ENCODE data around the gene TSLP.

DNA sequence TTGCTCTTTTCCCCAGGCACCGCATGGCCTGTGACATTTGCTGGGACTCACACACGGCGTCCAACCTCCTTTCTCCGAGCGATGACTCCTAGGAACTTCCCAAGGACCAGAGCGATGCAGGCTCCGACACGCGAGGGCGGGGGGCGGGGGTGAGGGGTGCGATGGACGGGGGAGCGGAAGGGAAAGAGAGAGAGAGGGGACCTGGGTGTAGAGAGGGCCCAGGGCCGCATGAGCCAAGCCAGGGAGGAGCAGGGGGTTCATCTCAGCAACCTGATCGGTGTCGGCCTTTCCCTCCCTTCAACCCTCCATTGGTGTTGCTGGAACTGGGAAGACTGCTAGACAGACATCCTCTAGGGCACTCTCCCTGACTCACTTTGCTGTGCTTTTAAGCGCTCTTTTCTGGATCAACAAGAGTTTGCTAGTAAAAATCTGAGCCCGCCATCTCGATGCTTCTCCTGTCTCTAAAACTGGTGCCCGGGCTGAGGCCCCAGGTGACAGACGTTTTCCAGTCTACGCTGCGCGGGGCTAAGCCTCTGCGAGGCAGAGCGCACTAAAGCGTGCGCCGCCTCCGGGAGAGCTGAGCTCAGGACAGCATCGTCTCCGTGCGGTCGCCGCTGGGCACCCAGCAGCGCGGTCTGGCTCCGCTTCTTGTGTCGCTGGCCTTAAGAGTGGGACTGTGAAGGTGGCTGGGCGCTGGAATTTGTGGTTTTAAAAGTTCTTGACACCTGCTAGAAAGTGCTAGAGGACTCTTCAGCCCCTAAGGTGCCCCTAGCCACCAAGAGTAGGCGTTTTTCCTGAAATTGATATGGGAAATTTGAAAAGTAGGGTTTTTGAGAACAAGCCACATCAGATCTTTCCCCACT lies 1.0 kb upstream of the TSLP start:
- TF ChIP-seq, protein P1, sequence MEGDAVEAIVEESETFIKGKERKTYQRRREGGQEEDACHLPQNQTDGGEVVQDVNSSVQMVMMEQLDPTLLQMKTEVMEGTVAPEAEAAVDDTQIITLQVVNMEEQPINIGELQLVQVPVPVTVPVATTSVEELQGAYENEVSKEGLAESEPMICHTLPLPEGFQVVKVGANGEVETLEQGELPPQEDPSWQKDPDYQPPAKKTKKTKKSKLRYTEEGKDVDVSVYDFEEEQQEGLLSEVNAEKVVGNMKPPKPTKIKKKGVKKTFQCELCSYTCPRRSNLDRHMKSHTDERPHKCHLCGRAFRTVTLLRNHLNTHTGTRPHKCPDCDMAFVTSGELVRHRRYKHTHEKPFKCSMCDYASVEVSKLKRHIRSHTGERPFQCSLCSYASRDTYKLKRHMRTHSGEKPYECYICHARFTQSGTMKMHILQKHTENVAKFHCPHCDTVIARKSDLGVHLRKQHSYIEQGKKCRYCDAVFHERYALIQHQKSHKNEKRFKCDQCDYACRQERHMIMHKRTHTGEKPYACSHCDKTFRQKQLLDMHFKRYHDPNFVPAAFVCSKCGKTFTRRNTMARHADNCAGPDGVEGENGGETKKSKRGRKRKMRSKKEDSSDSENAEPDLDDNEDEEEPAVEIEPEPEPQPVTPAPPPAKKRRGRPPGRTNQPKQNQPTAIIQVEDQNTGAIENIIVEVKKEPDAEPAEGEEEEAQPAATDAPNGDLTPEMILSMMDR (IDR thresholded peaks at IDR 0.05), result no peak
- TF ChIP-seq SIN3A (IDR thresholded peaks at IDR 0.05; ENCODE audit: borderline replicate concordance, insufficient read depth, low read depth, low read length), result no peak
- no peak for TF ChIP-seq POLR2AphosphoS5 (IDR thresholded peaks at IDR 0.05; ENCODE audit: low read depth, low read length)
- TF ChIP-seq, protein P2, sequence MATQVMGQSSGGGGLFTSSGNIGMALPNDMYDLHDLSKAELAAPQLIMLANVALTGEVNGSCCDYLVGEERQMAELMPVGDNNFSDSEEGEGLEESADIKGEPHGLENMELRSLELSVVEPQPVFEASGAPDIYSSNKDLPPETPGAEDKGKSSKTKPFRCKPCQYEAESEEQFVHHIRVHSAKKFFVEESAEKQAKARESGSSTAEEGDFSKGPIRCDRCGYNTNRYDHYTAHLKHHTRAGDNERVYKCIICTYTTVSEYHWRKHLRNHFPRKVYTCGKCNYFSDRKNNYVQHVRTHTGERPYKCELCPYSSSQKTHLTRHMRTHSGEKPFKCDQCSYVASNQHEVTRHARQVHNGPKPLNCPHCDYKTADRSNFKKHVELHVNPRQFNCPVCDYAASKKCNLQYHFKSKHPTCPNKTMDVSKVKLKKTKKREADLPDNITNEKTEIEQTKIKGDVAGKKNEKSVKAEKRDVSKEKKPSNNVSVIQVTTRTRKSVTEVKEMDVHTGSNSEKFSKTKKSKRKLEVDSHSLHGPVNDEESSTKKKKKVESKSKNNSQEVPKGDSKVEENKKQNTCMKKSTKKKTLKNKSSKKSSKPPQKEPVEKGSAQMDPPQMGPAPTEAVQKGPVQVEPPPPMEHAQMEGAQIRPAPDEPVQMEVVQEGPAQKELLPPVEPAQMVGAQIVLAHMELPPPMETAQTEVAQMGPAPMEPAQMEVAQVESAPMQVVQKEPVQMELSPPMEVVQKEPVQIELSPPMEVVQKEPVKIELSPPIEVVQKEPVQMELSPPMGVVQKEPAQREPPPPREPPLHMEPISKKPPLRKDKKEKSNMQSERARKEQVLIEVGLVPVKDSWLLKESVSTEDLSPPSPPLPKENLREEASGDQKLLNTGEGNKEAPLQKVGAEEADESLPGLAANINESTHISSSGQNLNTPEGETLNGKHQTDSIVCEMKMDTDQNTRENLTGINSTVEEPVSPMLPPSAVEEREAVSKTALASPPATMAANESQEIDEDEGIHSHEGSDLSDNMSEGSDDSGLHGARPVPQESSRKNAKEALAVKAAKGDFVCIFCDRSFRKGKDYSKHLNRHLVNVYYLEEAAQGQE (IDR thresholded peaks at IDR 0.05; ENCODE audit: insufficient read depth in 1 of 2, low read depth in 2 of 2, low read length in 1 of 2), result no peak
- no peak for TF ChIP-seq TCF7L2 (IDR thresholded peaks at IDR 0.05; ENCODE audit: low read depth, low read length)

All from Panc1 (cell line).